ENCODE results near the gene IL17A.

IL17A gene

GRCh38 chr6:52186075-52186474 is at the start of gene IL17A:
TSS of gene IL17A (plus strand) at chr6:52186375. CDS start at chr6:52186432, 57 bp downstream.
- no peak for DNase-seq

GRCh38 chr6:52136934-52137467 is 49.2 kb upstream of the IL17A start:
- no peak for DNase-seq

- DNase-seq, result no peak
Measured at GRCh38 chr6:52138284-52138683, 47.9 kb upstream of the IL17A start.

GRCh38 chr6:52139985-52140680 is 46.0 kb upstream of the IL17A start:
- no peak for DNase-seq

- DNase-seq, result no peak
Measured at GRCh38 chr6:52141596-52141995, 44.6 kb upstream of the IL17A start.

- DNase-seq, result no peak
Measured at GRCh38 chr6:52142556-52142955, 43.6 kb upstream of the IL17A start.

GRCh38 chr6:52143551-52143950 is 42.6 kb upstream of the IL17A start:
- no peak for DNase-seq

- no peak for DNase-seq
Measured at GRCh38 chr6:52144196-52145076, 41.7 kb upstream of the IL17A start.

- DNase-seq, result no peak
Measured at GRCh38 chr6:52146851-52147445, 39.2 kb upstream of the IL17A start.

GRCh38 chr6:52149076-52149475 is 37.1 kb upstream of the IL17A start:
- no peak for DNase-seq

GRCh38 chr6:52149949-52150348 is 36.2 kb upstream of the IL17A start:
- no peak for DNase-seq

GRCh38 chr6:52152070-52152423 is 34.1 kb upstream of the IL17A start:
- no peak for DNase-seq

- no peak for DNase-seq
Measured at GRCh38 chr6:52152711-52153160, 33.4 kb upstream of the IL17A start.

- DNase-seq, result no peak
Measured at GRCh38 chr6:52154381-52154780, 31.8 kb upstream of the IL17A start.

GRCh38 chr6:52155791-52156576 is 30.2 kb upstream of the IL17A start:
- no peak for DNase-seq

- no peak for DNase-seq
Measured at GRCh38 chr6:52157301-52157941, 28.8 kb upstream of the IL17A start.

- DNase-seq, result no peak
Measured at GRCh38 chr6:52160472-52161104, 25.6 kb upstream of the IL17A start.

GRCh38 chr6:52161689-52162438 is 24.3 kb upstream of the IL17A start:
- no peak for DNase-seq

GRCh38 chr6:52162940-52163908 is 23.0 kb upstream of the IL17A start:
- DNase-seq, result peak in 1 of 2 donors; percentile 51
